ENCODE data around the gene SQSTM1. TPM values are rescaled to one million over a fixed set of nuclear protein-coding genes. Genes with fewer than 3 reads are reported as not detected.

The SQSTM1 gene
- total and polyA plus RNA-seq, 2 donors (not counting 1 experiment from before 2014, with no cell fraction given): 72.2 to 400 TPM

- Histone ChIP-seq H3K27ac (ENCODE audit: low read length in 2 of 2) (no peak overlapping the region), H3K9me3 (ENCODE audit: control extremely low read depth in 1 of 3, control insufficient read depth in 2 of 3, insufficient read depth in 1 of 3, low read length in 2 of 3) (no peaks in the 10 kb centered on the region), H3K4me3 (ENCODE audit: control extremely low read depth in 1 of 5, extremely low read depth in 1 of 5, insufficient read depth in 1 of 5, low read depth in 2 of 5, low read length in 4 of 5) (no peak overlapping the region), H3K36me3 (replicated peaks in 1 of 2; ENCODE audit: control extremely low read depth in 1 of 2, control insufficient read depth in 1 of 2, extremely low read depth in 1 of 2, insufficient read depth in 2 of 2, low read length in 1 of 2) (peaks cover 0 to 31% of the 10 kb centered on the region in 2 experiments), H3K4me1 (ENCODE audit: control insufficient read depth in 2 of 2, insufficient read depth in 2 of 2, low read length in 2 of 2) (peaks cover 35 to 44% of the 10 kb centered on the region in 2 donors), H3K27me3 (replicated peaks in 1 of 4; ENCODE audit: control extremely low read depth in 1 of 4, control insufficient read depth in 3 of 4, insufficient read depth in 4 of 4, low read length in 3 of 4) (no peaks in the 10 kb centered on the region), H4K20me1 (ENCODE audit: control insufficient read depth, insufficient read depth, low read length, poor library complexity, severe bottlenecking) (peaks cover 45% of the 10 kb centered on the region), H3K9ac (ENCODE audit: low read length) (no peak overlapping the region), H2AFZ (ENCODE audit: insufficient read depth, low read depth, low read length, poor library complexity, severe bottlenecking) (no peak overlapping the region), H3K4me2 (replicated peaks; ENCODE audit: low read depth, low read length, poor library complexity, severe bottlenecking) (no peak overlapping the region), H3K79me2 (ENCODE audit: control insufficient read depth, insufficient read depth, low read length) (peaks cover 19% of the 10 kb centered on the region)
- no peak overlapping the region for H3K4me3 Mint-ChIP-seq
- no peak overlapping the region for H3K27ac Mint-ChIP-seq
- no peaks in the 10 kb centered on the region for H3K9me3 Mint-ChIP-seq (ENCODE audit: insufficient read depth)
- CTCF ChIA-PET: interaction anchor here (2.4 kb wide), 1 partner anchor 38 kb away, joined by 7 read pairs; no protein-coding TSS in a partner anchor
- no peaks in the 10 kb centered on the region for H3K27me3 Mint-ChIP-seq
- POLR2A ChIA-PET: no interaction called here
- peaks cover 33% of the 10 kb centered on the region for H3K4me1 Mint-ChIP-seq
- ATAC-seq (ENCODE audit: low read depth) (no peak), DNase-seq (no peak)
- TF ChIP-seq CTCF (IDR thresholded peaks at IDR 0.05) (no peak), EZH2 (IDR thresholded peaks at IDR 0.05; ENCODE audit: borderline replicate concordance, insufficient read depth, low read depth, low read length, poor library complexity, severe bottlenecking) (no peak)
- WGBS (ENCODE audit: insufficient coverage): 98% methylated on average over 34 of the region's 36 CpGs
- intact Hi-C loops (cut with micrococcal nuclease): no loop called here
Observed at GRCh38 chr5:179798771-179799643, 21.7 kb upstream of the SQSTM1 start.

GRCh38 chr5:179799644-179799973 is 21.1 kb upstream of the SQSTM1 start:
- intact Hi-C loops (cut with micrococcal nuclease): no loop called here
- CTCF ChIA-PET: interaction anchor here (0.7 to 2.4 kb wide), 2 partner anchors 37 to 529 kb away, joined by 3 to 7 read pairs; no protein-coding TSS in a partner anchor

More at GRCh38 chr5:179799644-179799973, 21.1 kb upstream of the SQSTM1 start:
- Histone ChIP-seq H3K9me3 (ENCODE audit: control extremely low read depth in 1 of 3, control insufficient read depth in 2 of 3, insufficient read depth in 1 of 3, low read length in 2 of 3) (no peaks in the 10 kb centered on the region), H3K4me3 (ENCODE audit: control extremely low read depth in 1 of 5, extremely low read depth in 1 of 5, insufficient read depth in 1 of 5, low read depth in 2 of 5, low read length in 4 of 5) (no peak overlapping the region), H3K36me3 (replicated peaks in 1 of 2; ENCODE audit: control extremely low read depth in 1 of 2, control insufficient read depth in 1 of 2, extremely low read depth in 1 of 2, insufficient read depth in 2 of 2, low read length in 1 of 2) (peaks cover 0 to 31% of the 10 kb centered on the region in 2 experiments), H3K4me1 (ENCODE audit: control insufficient read depth in 2 of 2, insufficient read depth in 2 of 2, low read length in 2 of 2) (peaks cover 35 to 44% of the 10 kb centered on the region in 2 donors), H3K9ac (ENCODE audit: low read length) (no peak overlapping the region), H3K27ac (ENCODE audit: low read length in 2 of 2) (no peak overlapping the region), H4K20me1 (ENCODE audit: control insufficient read depth, insufficient read depth, low read length, poor library complexity, severe bottlenecking) (peaks cover 51% of the 10 kb centered on the region), H2AFZ (ENCODE audit: insufficient read depth, low read depth, low read length, poor library complexity, severe bottlenecking) (no peak overlapping the region), H3K79me2 (ENCODE audit: control insufficient read depth, insufficient read depth, low read length) (peaks cover 25% of the 10 kb centered on the region), H3K4me2 (replicated peaks; ENCODE audit: low read depth, low read length, poor library complexity, severe bottlenecking) (no peak overlapping the region), H3K27me3 (replicated peaks in 1 of 4; ENCODE audit: control extremely low read depth in 1 of 4, control insufficient read depth in 3 of 4, insufficient read depth in 4 of 4, low read length in 3 of 4) (no peaks in the 10 kb centered on the region)
- peak; percentile 13 for DNase-seq
- POLR2A ChIA-PET: no interaction called here
- Mint-ChIP-seq H3K9me3 (ENCODE audit: insufficient read depth) (no peaks in the 10 kb centered on the region), H3K4me3 (no peak overlapping the region), H3K4me1 (peaks cover 34% of the 10 kb centered on the region), H3K27me3 (no peaks in the 10 kb centered on the region), H3K27ac (no peak overlapping the region)
- TF ChIP-seq CTCF (IDR thresholded peaks at IDR 0.05) (no peak), EZH2 (IDR thresholded peaks at IDR 0.05; ENCODE audit: borderline replicate concordance, insufficient read depth, low read depth, low read length, poor library complexity, severe bottlenecking) (no peak)
- ATAC-seq (ENCODE audit: low read depth): no peak
- 99% methylated on average over 5 of the region's 5 CpGs for WGBS (ENCODE audit: insufficient coverage)

Data from B cell (primary cell).